Measurements from ENCODE around the gene SPATA31C1.

SPATA31C1 gene

GRCh38 chr9:87970602-87971001 is 52.8 kb downstream of the SPATA31C1 start:
- H3K27me3 ChIP-seq, result 0 out of 2 replicates have a peak, but pooled peaks cover 4% of the 10 kb centered on the region
- H3K4me1 ChIP-seq, result no peaks in the 10 kb centered on the region; the same call in none of the 2 replicates
- DNase-seq, result no peak
- no peak for TF ChIP-seq CTCF (IDR thresholded peaks at IDR 0.05; ENCODE audit: low read depth, low read length)
- no peaks in the 10 kb centered on the region for H3K9me3 ChIP-seq
- no peak overlapping the region for H3K4me3 ChIP-seq (ENCODE audit: low read depth, low read length)
- no peaks in the 10 kb centered on the region; the same call in 1 of the 2 replicates for H3K36me3 ChIP-seq

- Histone ChIP-seq H3K36me3 (no peaks in the 10 kb centered on the region), H3K4me1 (no peaks in the 10 kb centered on the region; the same call in none of the 2 replicates), H3K27me3 (0 out of 2 replicates have a peak, but pooled peaks cover 4% of the 10 kb centered on the region), H3K9me3 (no peaks in the 10 kb centered on the region), H3K4me3 (ENCODE audit: low read depth, low read length) (peak overlapping the region; percentile 77; the same call in 1 of the 2 replicates)
- no peak for DNase-seq
- no peak for TF ChIP-seq CTCF (IDR thresholded peaks at IDR 0.05; ENCODE audit: low read depth, low read length)
Measured at GRCh38 chr9:87973122-87973521, 55.4 kb downstream of the SPATA31C1 start.
